GOT3 (cell line): Measurements from ENCODE around the gene CUBN.

ENCODE experiments used
- DNase-seq: peaks from one replicate; lab custom pipeline; 2025; ENCODE audit warnings: mixed read lengths; lab: John Stamatoyannopoulos, UW

Gene CUBN

DNA sequence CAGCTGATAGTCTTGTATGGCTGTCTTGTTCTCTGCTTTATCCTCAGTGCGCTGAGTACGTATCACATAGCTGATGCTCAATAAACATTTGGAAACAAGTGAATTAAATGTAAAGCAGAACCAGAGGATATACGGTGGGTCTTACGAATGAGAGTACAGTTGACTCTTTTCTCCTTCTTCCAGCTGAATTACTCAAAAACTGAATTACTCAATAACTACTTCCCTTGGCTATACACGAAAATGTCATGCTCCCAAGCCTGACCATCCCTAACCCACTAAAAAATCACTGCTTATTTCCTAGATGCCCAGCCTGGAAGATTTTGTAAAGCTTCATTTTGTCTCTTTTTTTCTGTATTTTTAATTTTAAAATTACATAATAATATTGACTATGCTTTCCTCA lies 309.2 kb downstream of the CUBN start:
- DNase-seq: no peak

DNA sequence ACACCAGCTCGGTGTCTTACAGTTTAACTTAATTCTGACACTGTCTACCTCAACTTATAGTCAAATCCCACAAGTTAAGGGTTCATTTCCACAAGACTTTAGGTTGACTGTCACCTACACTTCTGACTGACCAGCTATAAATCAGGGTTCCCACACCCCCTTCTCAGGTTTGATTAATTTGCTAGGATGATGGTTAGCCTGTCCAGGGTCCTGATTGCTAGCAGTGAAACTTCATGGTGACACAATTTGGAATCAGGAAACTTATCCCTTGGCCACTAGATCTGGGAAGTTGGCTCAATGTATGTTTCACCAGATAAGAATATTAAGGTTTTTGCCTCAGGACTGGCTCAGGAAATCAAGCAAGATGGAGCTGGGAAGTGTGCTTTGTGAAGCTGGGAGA lies 309.6 kb downstream of the CUBN start:
- DNase-seq: no peak

DNA sequence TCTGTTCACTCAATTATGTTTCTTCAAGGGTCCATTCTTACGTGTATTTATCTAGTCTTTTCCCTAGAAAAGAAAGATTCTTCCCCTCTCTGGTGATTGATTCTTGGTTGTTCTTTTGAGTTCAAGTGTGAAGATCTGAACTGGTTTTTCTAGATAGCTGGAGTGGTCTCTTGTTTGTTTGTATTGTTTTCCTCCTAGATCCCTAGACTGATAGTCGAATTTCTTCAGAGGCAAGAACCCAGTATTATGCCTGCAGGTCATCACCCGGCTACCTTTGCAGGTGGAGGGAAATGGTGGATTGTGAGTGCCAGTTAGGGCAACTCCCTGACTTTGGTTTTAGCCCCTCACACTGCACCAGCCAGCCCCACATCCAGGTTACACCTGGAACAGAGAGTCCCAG lies 310.2 kb downstream of the CUBN start:
- DNase-seq: no peak

DNA sequence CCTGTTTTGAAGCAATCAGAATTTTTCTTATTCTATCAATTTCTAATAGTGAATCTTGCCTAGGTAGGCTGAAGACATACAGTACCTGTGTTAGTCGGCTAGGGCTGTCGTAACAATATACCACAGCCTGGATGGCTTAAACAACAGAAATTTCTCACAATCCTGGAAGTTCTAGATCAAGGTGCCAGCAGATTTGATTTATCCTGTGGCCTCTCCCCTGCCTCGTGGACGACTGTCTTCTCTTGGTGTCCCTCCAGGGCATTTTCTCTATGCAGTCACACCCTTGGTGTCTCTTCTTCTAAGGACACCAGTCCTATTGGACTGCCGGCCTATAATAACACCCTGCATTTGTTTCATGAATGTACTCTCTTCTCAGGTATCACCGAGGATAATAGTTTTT lies 310.6 kb downstream of the CUBN start:
- no peak for DNase-seq

DNA sequence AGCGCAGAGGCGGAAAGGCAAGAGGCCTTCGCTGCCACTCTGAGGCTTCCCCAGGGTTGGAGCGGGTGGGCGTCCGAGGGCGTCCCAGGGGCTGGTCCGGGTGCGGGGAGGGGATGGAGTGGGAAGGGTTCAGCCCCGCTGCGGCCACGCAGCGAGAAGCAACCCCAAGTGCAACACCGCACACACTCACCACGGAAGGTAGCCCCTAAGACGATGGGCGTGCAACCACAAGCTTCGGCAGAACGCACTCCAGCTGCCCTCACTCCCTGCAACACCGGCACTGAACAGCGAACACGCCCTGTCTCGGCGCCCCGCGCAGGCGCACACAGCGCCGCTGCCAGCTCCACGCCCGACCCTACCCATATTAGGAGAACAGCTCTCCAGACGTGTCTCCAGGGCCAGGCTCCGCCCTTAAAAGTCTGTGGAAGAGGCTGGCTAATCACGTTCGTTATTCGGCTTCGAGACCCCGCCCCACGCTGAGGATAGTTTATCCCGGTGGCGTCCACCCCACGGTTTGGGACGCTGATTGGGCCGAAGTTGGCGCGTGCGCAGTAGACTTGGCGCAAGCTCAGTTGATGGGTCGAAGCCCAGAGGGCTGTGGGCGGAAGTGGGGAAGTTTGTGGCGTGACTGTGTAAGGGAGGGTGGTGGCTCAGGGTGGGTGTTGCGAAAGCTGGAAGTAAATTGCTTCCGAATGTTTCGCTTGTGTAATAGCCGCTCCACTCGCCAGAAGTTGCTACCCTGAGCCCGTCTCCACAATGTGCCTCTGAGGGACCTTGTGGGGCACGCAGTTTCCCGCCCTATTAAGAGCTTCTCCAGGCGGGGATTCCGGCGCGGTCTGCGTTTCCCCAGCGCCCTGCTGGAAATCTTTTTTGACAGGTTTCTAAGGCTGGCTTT lies 312.2 kb downstream of the CUBN start, which contains the start of gene RSU1:
RSU1 (minus strand) TSS at position 300 of the 895 bp plus-strand sequence. CDS start 343 bp downstream, outside the sequence.
- DNase-seq: peak; percentile 99

DNA sequence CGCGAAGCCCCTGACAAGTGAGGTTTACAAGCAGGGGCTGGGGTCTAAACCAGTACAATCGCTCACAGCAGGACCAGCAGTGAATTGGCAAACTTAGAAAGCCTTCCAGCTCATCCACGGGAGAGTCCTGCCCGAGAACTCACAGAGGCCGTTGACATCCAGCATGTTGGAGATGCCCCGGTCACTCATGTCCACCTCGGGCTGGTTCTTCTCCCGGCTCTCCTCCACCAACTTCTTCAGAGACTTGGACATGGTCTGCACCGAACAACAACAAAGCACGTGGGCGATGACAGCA lies 312.8 kb downstream of the CUBN start:
- no peak for DNase-seq

DNA sequence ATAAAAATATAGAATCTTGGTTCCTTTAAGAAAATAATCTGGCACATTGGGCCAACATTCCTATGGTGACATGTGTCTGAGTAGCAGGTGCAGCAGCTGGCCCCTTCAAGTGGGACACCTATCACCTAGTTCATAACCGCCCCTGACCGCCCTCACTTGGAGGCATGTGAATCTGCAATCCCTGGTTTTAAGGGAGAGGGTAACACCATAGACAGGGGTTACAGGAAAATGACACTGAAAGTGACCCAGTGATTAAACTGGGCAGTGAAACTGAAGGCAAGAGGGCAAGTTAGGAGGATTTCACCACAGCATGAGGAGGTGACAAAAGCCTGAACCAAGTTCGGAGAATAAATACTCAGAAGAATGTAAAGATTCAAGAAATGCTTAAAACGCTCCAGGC lies 313.4 kb downstream of the CUBN start:
- no peak for DNase-seq

DNA sequence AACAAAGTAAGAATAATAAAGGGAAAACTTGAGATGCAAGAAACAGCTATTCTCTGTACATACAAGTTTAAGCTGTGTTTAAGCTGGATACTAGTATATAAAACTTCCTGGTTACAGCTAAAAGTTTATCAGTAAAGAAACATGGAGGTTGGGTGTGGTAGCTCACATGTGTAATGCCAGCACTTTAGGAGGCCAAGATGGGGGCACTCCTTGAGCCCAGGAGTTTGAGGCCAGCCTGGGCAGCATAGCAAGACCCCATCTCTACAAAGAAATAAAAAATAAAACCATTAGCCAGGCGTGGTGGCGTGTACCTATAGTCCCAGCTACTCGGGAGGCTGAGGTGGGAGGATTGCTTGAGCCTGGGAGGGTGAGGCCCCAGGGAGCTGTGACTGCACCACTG lies 315.6 kb downstream of the CUBN start:
- DNase-seq: no peak

DNA sequence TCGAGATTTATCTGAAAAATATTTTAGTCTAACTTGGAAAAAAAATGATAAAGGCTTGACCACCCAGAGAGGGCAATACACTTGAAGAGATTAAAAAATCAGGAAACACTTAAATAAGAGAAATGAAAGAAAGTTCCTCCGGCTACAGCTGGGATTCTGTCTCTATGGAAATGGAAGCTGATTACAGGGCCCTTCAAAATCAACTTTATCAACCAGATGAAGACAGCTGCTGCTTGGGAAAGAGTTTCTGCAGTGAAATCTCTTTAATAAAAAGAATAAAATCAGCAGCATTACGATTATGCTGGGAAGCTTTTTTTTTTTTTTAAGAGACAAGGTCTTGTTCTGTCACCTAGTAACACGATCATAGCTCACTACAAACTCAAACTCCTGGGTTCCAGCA lies 316.9 kb downstream of the CUBN start:
- no peak for DNase-seq

DNA sequence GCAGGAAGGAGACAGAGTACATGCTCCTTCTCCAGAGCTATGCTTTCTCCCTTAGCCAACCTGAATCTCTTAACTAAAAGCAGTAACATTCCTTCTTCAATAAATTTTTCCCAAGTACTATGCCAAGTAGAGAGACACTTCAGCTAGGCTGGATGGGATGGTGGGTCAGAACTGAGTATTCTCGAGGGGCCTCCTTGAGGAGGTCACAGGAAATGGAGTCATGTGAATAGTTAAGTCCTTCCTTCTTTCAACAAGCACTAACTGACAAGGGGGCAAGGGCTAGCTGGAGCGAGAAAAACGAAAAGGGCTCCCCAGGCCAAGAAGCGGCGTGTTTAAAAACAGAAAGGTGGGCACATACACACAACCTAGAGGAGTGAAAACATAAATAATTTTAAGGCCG lies 317.8 kb downstream of the CUBN start:
- no peak for DNase-seq

DNA sequence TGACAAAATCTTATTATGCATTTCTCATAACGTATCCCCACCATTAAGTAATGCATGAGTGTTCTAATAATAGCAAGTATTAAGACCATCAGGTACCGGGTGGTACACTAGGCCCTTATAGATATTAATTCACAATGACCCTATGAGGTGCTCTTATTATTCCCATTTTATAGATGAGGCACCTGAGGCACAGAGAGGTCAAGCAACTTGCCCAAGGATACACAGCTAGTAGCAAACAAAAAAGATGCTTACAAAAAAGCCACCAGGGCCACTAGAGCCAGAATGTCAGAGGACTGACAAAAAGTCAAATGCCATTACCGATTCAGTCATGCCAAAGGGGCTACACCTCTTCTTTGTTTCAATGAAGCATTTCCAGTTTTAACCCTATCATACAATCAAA lies 318.3 kb downstream of the CUBN start:
- DNase-seq: no peak

DNA sequence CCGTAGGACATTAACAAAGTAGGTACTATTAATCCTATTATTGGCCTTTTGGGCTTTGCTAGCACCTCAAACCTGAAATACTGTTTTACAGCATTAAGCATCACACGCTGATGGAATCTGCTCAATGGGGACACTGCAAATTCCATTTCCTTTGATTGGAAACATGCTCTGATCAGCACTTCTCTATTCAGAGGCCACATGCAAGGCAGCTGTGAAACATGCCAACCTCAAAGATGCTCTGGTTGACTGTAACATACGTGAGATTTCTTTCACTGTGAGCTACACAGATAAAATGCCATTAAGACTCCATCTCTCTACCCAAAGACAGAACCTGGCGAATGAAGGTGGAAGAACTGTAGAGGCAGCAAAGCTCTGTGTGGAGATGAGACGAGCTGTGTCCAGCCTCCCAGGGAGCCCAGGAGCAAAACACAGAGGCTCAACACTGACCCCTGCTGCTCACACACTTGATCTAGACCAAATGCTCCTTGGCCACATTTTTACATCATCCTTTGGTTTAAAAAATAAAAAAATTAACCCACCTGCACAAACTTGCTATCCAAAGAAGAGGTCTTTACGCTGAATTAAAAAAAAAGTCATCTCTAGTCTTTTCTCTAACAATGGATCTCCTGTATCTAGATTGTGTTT lies 320.4 kb downstream of the CUBN start:
- no peak for DNase-seq

DNA sequence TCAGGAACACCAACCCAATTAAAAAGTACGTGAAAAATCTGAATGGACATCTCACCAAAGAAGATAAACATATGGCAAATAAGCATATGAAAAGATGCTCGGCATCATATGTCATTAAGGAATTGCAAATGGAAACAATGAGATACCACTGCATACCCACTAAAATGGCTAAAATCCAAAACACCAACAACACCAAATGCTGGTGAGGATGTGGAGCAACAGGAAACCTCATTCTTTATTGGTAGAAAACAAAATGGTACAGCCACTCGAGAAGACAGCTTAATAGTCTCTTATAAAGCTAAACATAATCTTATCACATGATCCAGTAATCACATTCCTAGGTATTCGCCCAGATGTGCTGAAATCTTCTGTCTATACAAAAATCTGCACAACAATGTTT lies 325.5 kb downstream of the CUBN start:
- no peak for DNase-seq

DNA sequence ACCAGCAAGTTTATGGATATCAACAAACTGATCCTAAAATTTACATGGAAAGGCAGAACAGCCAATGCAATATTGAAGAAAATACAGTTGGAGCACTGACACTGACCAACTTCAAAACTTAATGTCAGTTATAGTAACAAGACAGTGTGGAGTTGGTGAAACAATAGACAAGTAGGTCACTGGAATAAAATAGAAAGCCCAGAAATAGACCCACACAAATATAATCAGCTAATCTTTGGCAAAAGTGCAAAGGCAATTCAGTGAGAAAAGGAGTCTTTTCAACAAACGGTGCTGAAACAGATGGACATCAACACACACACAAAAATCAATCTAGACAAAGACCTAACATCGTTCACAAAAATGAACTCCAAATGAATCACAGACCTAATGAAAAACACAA lies 326.1 kb downstream of the CUBN start:
- DNase-seq: no peak

DNA sequence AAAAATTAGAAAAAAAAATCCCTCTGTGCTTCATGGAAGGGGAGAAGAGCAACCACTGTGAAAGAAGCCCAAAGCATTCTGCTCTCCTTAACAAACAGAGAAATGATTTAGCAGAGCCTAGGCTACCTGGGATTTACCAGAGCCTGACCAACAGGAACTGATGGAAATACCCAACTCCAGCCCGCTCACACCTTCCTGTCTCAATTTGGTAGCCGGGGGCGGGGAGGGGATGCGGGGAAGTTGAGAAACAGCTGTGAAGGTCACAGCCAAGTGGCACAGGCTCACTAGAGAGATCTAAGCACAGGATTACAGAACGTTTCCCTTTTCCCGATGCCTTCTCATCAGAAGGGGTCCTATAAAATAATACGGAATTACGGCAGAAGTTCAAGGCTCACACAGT lies 330.0 kb downstream of the CUBN start:
- DNase-seq: no peak

DNA sequence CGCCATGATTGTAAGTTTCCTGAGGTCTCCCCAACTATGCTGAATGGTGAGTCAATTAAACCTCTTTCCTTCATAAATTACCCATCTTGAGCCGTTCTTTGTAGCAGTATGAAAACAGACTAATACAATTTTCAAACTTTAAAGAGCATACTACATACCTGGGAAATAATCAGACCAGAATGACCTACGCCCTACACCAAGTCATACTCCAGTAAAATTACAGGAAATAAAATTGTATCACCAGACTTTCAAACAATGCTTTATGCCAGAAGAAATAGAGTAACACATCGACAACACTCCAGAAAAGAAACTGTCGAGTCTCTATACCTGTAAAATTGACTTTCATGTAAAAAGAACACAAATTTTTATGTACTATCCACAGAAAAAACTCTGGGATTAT lies 331.0 kb downstream of the CUBN start:
- DNase-seq: no peak

DNA sequence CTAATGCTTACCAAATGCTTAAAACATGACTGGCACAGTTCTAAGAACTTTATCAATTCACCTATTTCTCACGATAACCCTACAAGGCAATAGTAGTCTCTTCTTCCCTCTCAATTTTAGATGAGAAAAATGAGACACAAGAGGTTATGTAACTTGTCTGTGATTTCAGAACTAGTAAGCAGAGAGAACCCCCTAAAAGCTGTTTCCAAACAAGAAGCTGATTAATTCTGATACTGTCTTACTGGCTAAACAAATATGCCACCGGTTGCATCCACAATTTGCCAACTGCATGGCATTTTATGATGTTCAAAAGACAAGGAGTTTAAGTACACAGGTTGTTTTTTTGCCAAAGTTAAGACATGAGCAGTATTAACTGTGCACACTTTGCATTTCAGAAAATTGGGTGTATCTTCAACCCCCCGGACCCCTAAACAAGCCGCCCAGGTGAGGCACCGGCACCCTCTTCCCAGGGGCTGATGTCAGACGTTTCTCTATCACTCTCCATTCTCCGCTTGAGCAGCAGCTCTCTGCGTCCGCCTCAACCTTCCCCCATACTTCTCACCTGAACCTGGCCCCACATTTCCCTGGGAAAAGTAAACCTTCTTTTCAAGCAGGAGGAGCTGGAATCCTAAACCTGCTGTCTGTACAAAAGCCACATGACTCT lies 334.1 kb downstream of the CUBN start:
- DNase-seq: no peak

DNA sequence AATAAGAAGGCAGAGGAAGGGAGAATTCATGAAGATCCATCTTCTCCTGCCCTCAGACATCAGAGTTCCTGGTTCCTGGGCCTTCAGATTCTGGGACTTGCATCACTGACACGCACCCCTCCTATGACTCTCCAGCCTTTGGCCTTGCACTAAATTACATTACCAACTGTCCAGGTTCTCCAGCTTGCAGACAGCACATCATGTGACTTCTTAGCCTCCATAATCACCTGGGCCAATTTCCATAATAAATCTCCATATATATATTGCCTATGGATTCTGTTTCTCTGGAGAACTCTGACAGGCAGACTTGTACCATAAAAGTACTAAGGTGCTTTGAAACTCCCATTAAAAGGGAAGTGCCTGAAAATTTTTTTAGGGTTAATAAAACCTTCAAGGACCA lies 335.6 kb downstream of the CUBN start:
- DNase-seq: no peak

DNA sequence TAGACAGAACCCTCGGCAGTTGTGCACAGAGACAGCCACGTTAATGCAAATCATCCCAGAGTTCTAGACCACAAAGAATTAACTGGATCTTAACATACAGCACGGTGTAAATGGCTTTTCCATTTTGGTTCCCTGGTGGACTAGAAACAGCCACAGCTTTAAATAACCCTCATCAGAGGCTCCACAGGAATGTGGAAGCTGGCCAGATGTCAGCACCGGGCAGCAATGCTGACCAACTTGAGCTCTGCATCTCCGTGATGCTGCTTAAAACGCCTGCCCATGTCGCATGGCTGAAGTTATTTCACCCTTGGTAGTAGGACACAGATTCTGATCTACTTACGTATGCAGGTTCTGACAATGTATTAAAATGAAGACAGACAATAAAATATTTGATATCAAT lies 336.9 kb downstream of the CUBN start:
- DNase-seq: no peak

DNA sequence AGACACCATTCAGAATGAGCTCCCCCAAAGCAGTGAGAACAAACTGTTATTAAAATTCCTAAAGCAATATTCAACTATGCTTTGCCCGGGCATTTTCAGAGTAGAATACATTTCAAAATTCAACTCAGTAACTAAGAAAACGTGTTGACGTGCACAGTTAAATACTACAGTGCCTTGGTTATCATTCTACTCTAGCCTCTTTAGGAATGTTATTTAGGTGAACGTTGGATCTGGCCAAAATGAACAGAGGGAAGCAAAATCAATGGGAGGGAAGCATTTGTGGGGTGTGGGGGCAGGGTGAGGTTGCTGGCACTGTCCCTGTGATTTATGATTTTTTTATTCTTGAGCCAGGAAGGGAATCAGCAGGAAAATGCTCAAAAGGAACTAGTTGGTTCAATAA lies 339.8 kb downstream of the CUBN start:
- DNase-seq: no peak

DNA sequence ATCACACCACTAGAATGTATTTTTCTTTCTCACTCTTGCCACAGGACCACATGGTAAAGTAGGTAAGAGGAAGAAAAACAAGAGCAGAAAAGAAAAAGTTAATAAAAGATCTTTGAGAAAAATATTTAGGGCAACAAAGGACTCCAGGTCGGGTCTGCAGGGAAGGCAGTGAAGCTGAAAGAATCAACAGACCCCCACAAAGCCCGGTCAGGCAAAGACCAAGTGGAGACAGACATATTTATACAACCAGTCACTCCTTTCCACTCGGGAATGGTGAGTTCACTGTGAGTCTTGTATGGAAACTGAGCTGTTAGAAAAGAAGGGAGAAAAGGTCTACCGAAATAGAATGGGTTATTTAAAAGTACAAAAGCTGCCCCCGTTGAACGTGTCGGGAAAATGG lies 340.4 kb downstream of the CUBN start:
- DNase-seq: no peak

DNA sequence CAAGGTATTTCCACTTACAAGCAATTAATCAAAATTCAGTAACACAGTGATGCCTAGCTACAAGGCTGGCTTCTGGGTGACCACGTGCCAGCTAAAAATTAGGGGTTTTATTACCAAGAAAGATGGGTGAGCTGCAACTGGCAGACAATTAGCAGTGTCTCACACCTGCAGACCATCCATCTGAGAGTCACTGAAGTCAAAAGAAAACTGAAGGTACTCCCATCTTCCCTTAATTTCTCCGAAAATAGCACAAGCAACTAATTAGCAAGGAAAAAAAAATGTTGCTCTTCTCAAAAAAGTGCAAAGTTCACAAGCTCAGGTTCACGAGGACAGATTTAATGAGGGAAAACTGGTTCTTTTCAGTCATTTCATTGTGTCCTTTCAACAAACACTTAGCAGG lies 340.8 kb downstream of the CUBN start:
- DNase-seq: no peak

DNA sequence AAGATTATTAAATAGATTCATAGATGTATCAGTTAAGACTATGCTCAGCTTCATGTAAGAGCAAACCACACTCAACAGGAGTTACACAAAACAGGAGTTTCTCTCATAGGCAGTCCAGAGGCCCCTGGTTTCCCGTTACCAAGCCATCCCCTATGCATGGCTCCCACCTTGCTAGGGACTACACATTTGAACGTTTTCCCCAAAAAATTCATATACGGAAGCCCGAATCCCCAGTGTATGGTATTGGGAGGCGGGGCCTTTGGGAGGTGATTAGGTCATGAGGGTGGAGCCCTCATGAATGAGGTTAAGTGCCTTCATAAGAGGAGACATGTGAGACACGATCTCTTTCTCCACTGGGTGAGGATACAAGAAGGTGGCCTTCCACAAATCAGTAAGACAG lies 341.5 kb downstream of the CUBN start:
- no peak for DNase-seq
